ENCODE measurements around the gene RXFP2.

Gene RXFP2

DNA sequence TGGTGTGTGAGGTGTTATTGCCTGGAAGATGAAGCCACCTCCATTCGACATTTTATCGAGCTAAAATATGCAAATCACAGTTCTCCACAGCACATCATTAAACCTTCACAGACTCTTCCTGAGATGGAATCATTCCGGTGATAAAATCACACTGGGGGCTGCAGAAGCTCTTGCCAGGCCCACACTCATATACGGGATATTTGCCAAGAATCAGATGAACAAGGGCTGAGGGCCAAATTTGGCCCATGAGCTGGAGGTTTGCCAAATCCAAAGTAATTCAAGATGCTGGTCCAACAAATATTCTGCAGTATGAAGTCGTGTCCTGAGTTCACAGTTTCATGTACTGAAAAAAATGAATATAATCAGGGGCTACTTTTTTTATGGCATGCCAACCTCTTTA lies 16.7 kb upstream of the RXFP2 start:
- Histone ChIP-seq H2AFZ (ENCODE audit: low read depth, low read length) (no peak overlapping the region), H3K9ac (ENCODE audit: low read depth, low read length) (no peak overlapping the region), H3K27ac (ENCODE audit: low read length) (no peak overlapping the region), H3K4me1 (ENCODE audit: insufficient read depth, low read length) (no peaks in the 10 kb centered on the region), H3K4me3 (ENCODE audit: low read depth in 1 of 2, low read length in 2 of 2) (no peak overlapping the region), H3K4me2 (ENCODE audit: insufficient read depth, low read length) (no peak overlapping the region), H4K20me1 (ENCODE audit: insufficient read depth, low read length) (no peaks in the 10 kb centered on the region), H3K9me3 (ENCODE audit: insufficient read depth, low read length, severe bottlenecking) (no peaks in the 10 kb centered on the region), H3K27me3 (ENCODE audit: insufficient read depth, low read length, poor library complexity) (no peaks in the 10 kb centered on the region), H3K36me3 (ENCODE audit: insufficient read depth, low read length) (no peaks in the 10 kb centered on the region), H3K79me2 (ENCODE audit: insufficient read depth, low read length) (no peaks in the 10 kb centered on the region)
- ATAC-seq (ENCODE audit: insufficient read depth, low read depth) (no peak), DNase-seq (no peak)
- TF ChIP-seq, protein P1, sequence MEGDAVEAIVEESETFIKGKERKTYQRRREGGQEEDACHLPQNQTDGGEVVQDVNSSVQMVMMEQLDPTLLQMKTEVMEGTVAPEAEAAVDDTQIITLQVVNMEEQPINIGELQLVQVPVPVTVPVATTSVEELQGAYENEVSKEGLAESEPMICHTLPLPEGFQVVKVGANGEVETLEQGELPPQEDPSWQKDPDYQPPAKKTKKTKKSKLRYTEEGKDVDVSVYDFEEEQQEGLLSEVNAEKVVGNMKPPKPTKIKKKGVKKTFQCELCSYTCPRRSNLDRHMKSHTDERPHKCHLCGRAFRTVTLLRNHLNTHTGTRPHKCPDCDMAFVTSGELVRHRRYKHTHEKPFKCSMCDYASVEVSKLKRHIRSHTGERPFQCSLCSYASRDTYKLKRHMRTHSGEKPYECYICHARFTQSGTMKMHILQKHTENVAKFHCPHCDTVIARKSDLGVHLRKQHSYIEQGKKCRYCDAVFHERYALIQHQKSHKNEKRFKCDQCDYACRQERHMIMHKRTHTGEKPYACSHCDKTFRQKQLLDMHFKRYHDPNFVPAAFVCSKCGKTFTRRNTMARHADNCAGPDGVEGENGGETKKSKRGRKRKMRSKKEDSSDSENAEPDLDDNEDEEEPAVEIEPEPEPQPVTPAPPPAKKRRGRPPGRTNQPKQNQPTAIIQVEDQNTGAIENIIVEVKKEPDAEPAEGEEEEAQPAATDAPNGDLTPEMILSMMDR (IDR thresholded peaks at IDR 0.05; ENCODE audit: borderline replicate concordance, extremely low read depth, low read length, poor library complexity, severe bottlenecking), result no peak
- no peak for TF ChIP-seq EZH2 (IDR thresholded peaks at IDR 0.05; ENCODE audit: borderline replicate concordance, low read depth, low read length, severe bottlenecking)

DNA sequence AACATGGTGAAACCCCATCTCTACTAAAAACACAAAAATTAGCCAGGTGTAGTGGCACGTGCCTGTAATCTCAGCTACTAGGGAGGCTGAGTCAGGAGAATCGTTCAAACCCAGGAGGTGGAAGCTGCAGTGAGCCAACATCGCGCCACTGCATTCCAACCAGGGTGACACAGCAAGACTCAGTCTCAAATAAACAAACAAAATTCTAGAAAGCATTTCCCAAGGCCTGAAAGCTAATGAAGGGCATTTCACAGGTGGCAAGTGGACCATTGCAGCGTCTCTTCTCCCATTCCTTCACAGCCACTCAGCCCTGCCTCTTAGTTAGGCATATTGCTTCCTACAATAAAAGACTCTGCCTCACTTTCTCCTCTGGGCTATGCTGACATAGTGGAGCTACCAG lies 13.5 kb upstream of the RXFP2 start:
- ATAC-seq (ENCODE audit: insufficient read depth, low read depth) (no peak), DNase-seq (no peak)
- Histone ChIP-seq H3K4me1 (ENCODE audit: insufficient read depth, low read length) (no peaks in the 10 kb centered on the region), H3K4me2 (ENCODE audit: insufficient read depth, low read length) (no peak overlapping the region), H3K4me3 (ENCODE audit: low read depth in 1 of 2, low read length in 2 of 2) (no peak overlapping the region), H3K9me3 (ENCODE audit: insufficient read depth, low read length, severe bottlenecking) (no peaks in the 10 kb centered on the region), H2AFZ (ENCODE audit: low read depth, low read length) (no peak overlapping the region), H3K27ac (ENCODE audit: low read length) (no peak overlapping the region), H3K79me2 (ENCODE audit: insufficient read depth, low read length) (no peaks in the 10 kb centered on the region), H3K27me3 (ENCODE audit: insufficient read depth, low read length, poor library complexity) (no peaks in the 10 kb centered on the region), H4K20me1 (ENCODE audit: insufficient read depth, low read length) (no peaks in the 10 kb centered on the region), H3K9ac (ENCODE audit: low read depth, low read length) (no peak overlapping the region), H3K36me3 (ENCODE audit: insufficient read depth, low read length) (no peaks in the 10 kb centered on the region)
- TF ChIP-seq, protein P1 (IDR thresholded peaks at IDR 0.05; ENCODE audit: borderline replicate concordance, extremely low read depth, low read length, poor library complexity, severe bottlenecking), result no peak
- TF ChIP-seq EZH2 (IDR thresholded peaks at IDR 0.05; ENCODE audit: borderline replicate concordance, low read depth, low read length, severe bottlenecking), result no peak

DNA sequence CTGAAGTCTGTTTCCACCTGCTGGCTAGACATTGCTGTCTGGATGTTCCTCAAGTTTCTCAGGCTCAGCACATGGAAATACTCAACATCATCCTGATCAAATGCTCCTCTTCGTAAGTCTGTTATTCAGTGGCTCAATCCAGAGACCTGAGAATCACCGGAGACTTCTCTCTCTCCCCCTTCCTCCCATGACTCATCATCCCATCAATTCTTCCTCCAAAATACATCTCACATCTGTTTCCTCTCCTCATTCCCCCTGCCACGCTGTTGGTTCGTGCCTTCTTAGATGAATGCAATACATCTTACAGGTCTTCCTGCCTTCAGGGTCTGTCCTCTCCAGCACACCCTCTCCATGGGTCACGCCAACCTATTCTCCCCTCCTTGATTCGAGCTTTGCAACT lies 7.4 kb upstream of the RXFP2 start:
- no peak overlapping the region for H3K27ac ChIP-seq (ENCODE audit: low read length)
- no peaks in the 10 kb centered on the region for H4K20me1 ChIP-seq (ENCODE audit: insufficient read depth, low read length)
- DNase-seq (no peak), ATAC-seq (ENCODE audit: insufficient read depth, low read depth) (no peak)
- no peaks in the 10 kb centered on the region for H3K79me2 ChIP-seq (ENCODE audit: insufficient read depth, low read length)
- H3K27me3 ChIP-seq (ENCODE audit: insufficient read depth, low read length, poor library complexity), result no peaks in the 10 kb centered on the region
- no peaks in the 10 kb centered on the region for H3K4me1 ChIP-seq (ENCODE audit: insufficient read depth, low read length)
- no peak overlapping the region for H3K4me2 ChIP-seq (ENCODE audit: insufficient read depth, low read length)
- H3K9me3 ChIP-seq (ENCODE audit: insufficient read depth, low read length, severe bottlenecking), result no peaks in the 10 kb centered on the region
- no peak overlapping the region for H3K4me3 ChIP-seq (ENCODE audit: low read depth in 1 of 2, low read length in 2 of 2)
- H3K9ac ChIP-seq (ENCODE audit: low read depth, low read length), result no peak overlapping the region
- no peaks in the 10 kb centered on the region for H3K36me3 ChIP-seq (ENCODE audit: insufficient read depth, low read length)
- TF ChIP-seq, protein P1 (IDR thresholded peaks at IDR 0.05; ENCODE audit: borderline replicate concordance, extremely low read depth, low read length, poor library complexity, severe bottlenecking), result no peak
- TF ChIP-seq EZH2 (IDR thresholded peaks at IDR 0.05; ENCODE audit: borderline replicate concordance, low read depth, low read length, severe bottlenecking), result no peak
- no peak overlapping the region for H2AFZ ChIP-seq (ENCODE audit: low read depth, low read length)

DNA sequence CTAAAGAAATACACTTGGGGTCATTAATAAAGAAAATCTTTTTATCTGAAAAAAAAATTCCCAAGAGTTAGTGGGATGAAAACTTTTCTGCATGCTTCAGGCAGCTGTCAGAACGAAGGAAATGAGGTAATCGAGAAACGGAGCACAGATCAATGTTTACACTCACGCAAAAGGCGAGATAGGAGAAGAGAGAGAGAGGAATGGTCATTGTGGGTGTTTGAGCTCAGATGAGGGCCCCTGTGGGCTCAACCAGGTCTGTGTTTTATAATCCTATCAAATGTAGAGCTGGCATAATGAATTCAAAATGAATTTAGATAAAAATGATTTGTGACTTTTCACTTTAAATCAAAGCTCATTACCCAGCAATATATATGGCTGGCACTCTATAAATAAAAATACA lies 6.3 kb upstream of the RXFP2 start:
- H3K9me3 ChIP-seq (ENCODE audit: insufficient read depth, low read length, severe bottlenecking), result no peaks in the 10 kb centered on the region
- no peak overlapping the region for H2AFZ ChIP-seq (ENCODE audit: low read depth, low read length)
- no peak for DNase-seq
- no peak for TF ChIP-seq EZH2 (IDR thresholded peaks at IDR 0.05; ENCODE audit: borderline replicate concordance, low read depth, low read length, severe bottlenecking)
- TF ChIP-seq, protein P1 (IDR thresholded peaks at IDR 0.05; ENCODE audit: borderline replicate concordance, extremely low read depth, low read length, poor library complexity, severe bottlenecking), result no peak
- no peaks in the 10 kb centered on the region for H4K20me1 ChIP-seq (ENCODE audit: insufficient read depth, low read length)
- ATAC-seq (ENCODE audit: insufficient read depth, low read depth), result no peak
- H3K4me1 ChIP-seq (ENCODE audit: insufficient read depth, low read length), result no peaks in the 10 kb centered on the region
- no peak overlapping the region for H3K9ac ChIP-seq (ENCODE audit: low read depth, low read length)
- no peak overlapping the region for H3K4me3 ChIP-seq (ENCODE audit: low read depth in 1 of 2, low read length in 2 of 2)
- no peak overlapping the region for H3K4me2 ChIP-seq (ENCODE audit: insufficient read depth, low read length)
- peaks cover 1% of the 10 kb centered on the region for H3K27me3 ChIP-seq (ENCODE audit: insufficient read depth, low read length, poor library complexity)
- no peaks in the 10 kb centered on the region for H3K79me2 ChIP-seq (ENCODE audit: insufficient read depth, low read length)
- no peaks in the 10 kb centered on the region for H3K36me3 ChIP-seq (ENCODE audit: insufficient read depth, low read length)
- H3K27ac ChIP-seq (ENCODE audit: low read length), result no peak overlapping the region

All from DND-41 (cell line).